GM18526 (cell line): ENCODE measurements around the gene NEK8.

ENCODE experiments used
- POLR2A ChIP-seq: IDR thresholded peaks from 3 replicates; pipeline ENCODE4 v1.6.1; 2011; ENCODE audit not compliant: insufficient read length; ENCODE audit errors: extremely low read depth

The NEK8 gene

GRCh38 chr17:28735242-28735722 is 6.7 kb downstream of the NEK8 start:
- TF ChIP-seq POLR2A = no peak

GRCh38 chr17:28737316-28737715 is 8.7 kb downstream of the NEK8 start:
- TF ChIP-seq POLR2A = no peak

GRCh38 chr17:28737770-28738679 is 9.4 kb downstream of the NEK8 start:
- TF ChIP-seq POLR2A = peak; percentile 73

- TF ChIP-seq POLR2A = peak; percentile 34
These were observed 10.2 kb downstream of the NEK8 start for GRCh38 chr17:28738680-28739384.

- no peak for TF ChIP-seq POLR2A
These were observed 12.1 kb downstream of the NEK8 start for GRCh38 chr17:28740406-28741357.

GRCh38 chr17:28741358-28742349 is 13.1 kb downstream of the NEK8 start:
- no peak for TF ChIP-seq POLR2A

- TF ChIP-seq POLR2A = peak; percentile 98
These were observed 14.9 kb downstream of the NEK8 start, which contains the start of gene TRAF4 for GRCh38 chr17:28743243-28744103. TSS of gene TRAF4 (plus strand) at chr17:28744011. CDS start at chr17:28744113, 102 bp downstream.

GRCh38 chr17:28744104-28744971 is 15.8 kb downstream of the NEK8 start:
- no peak for TF ChIP-seq POLR2A

- no peak for TF ChIP-seq POLR2A
These were observed 16.6 kb downstream of the NEK8 start for GRCh38 chr17:28744972-28745785.

GRCh38 chr17:28745786-28746411 is 17.3 kb downstream of the NEK8 start:
- TF ChIP-seq POLR2A = no peak
